ENCODE measurements around the gene ZNF124. TPM values are rescaled to one million over a fixed set of nuclear protein-coding genes. Genes with fewer than 3 reads are reported as not detected.

The ZNF124 gene
- total RNA-seq, 2 experiments from 2014 or later, result 18.3 to 20.0 TPM

DNA sequence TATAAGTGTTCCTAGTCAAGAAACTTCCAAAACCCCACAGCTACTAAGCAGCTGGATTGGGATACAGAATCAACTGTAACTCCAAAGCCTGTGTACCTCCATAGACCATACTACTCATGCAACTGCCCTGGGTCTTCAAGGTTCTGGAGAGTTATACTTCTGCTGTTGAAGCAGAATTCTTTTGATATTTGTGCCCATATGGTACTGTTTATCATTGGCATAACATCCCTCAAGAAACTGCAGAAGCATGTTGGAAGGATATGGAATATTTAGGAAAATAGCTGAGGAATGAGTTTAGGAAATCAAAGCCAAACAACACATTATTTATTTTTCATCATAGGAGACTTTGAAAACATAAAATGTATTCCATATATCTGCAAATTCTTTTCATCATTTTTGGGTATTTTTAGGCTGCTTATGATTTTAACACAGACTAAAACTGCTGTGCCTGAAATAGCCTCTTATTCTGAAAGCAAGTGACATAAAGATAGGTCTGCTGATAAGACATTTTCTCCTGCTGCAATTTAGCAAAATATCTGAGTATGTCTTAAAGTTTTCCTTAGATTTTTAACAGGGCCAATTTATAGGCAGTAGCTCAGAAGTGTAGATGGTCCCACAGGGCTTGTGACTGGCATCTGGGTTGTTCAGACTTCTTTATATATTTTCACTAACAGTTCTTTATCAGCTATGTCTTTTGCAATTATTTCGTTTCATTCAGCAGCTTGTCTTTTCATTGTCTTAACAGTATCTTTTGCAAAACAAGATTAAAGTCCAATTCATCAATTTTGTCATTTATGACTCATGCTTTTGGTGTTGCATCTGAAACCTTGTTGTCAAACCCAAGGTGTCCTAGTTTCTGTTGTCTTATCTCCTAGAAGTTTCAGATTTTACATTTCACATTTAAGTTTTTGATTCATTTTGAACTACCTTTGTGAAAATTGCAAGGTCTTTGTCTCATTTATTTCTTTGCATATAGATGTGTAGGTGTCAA lies 41.1 kb upstream of the ZNF124 start:
- POLR2A ChIA-PET, result no interaction called here
- DNase-seq (no peak), ATAC-seq (ENCODE audit: poor library complexity) (no peak)
- Histone ChIP-seq H3K4me1 (ENCODE audit: insufficient read depth, low read length) (peaks cover 29% of the 10 kb centered on the region), H3K9me3 (ENCODE audit: control insufficient read depth in 1 of 2, insufficient read depth in 1 of 2, low read length in 2 of 2) (no peaks in the 10 kb centered on the region), H3K27me3 (ENCODE audit: control insufficient read depth in 1 of 2, insufficient read depth in 2 of 2, low read length in 2 of 2) (no peaks in the 10 kb centered on the region), H3K4me3 (ENCODE audit: low read length) (no peak overlapping the region), H3K36me3 (ENCODE audit: insufficient read depth, low read length) (peaks cover 2% of the 10 kb centered on the region), H3K27ac (ENCODE audit: low read depth in 1 of 2, low read length in 2 of 2) (no peak overlapping the region)
- Mint-ChIP-seq H3K27me3 (no peaks in the 10 kb centered on the region), H3K4me1 (ENCODE audit: low read depth) (peaks cover 57% of the 10 kb centered on the region), H3K9me3 (no peaks in the 10 kb centered on the region), H3K27ac (peak overlapping the region; percentile 79), H3K4me3 (peak overlapping the region; percentile 35), H3K36me3 (ENCODE audit: low read depth) (peaks cover 25% of the 10 kb centered on the region)
- CTCF ChIA-PET, result no interaction called here
- intact Hi-C loops (cut with DNase I, micrococcal nuclease), result loop anchor here (5.0 to 10.0 kb wide), 5 partner anchors 36 to 281 kb away; partner anchors contain the start of genes ZNF669 (in 2 of the 2), AHCTF1 (in 1 of the 2) and ZNF496 (in 1 of the 2)
- TF ChIP-seq, protein P1, sequence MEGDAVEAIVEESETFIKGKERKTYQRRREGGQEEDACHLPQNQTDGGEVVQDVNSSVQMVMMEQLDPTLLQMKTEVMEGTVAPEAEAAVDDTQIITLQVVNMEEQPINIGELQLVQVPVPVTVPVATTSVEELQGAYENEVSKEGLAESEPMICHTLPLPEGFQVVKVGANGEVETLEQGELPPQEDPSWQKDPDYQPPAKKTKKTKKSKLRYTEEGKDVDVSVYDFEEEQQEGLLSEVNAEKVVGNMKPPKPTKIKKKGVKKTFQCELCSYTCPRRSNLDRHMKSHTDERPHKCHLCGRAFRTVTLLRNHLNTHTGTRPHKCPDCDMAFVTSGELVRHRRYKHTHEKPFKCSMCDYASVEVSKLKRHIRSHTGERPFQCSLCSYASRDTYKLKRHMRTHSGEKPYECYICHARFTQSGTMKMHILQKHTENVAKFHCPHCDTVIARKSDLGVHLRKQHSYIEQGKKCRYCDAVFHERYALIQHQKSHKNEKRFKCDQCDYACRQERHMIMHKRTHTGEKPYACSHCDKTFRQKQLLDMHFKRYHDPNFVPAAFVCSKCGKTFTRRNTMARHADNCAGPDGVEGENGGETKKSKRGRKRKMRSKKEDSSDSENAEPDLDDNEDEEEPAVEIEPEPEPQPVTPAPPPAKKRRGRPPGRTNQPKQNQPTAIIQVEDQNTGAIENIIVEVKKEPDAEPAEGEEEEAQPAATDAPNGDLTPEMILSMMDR (IDR thresholded peaks at IDR 0.05), result no peak

DNA sequence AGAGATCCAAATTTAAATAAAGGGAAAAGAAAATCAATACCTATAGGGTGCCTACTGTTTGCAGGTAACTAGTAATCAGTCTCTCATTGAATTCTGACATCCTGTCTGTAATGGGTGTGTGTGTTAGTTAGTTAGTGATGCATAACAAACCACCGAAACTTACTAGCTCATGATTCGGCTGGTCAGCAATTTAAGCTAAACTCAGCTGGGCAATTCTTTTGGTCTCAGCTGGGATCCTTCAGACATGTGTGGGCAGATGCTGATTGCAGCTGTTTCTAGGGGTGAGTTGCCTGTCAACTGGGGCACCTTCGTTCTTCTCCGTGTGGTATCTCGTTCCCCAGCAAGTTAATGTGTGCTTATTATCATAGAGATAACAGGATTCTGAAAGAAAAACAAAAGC lies 40.2 kb upstream of the ZNF124 start:
- H3K36me3 ChIP-seq (ENCODE audit: insufficient read depth, low read length), result peaks cover 6% of the 10 kb centered on the region
- H3K4me1 Mint-ChIP-seq (ENCODE audit: low read depth), result peaks cover 66% of the 10 kb centered on the region
- H3K4me3 Mint-ChIP-seq, result peak overlapping the region; percentile 30
- H3K4me3 ChIP-seq (ENCODE audit: low read length), result peak overlapping the region; percentile 3
- no peaks in the 10 kb centered on the region for H3K9me3 ChIP-seq (ENCODE audit: control insufficient read depth in 1 of 2, insufficient read depth in 1 of 2, low read length in 2 of 2)
- no peaks in the 10 kb centered on the region for H3K27me3 ChIP-seq (ENCODE audit: control insufficient read depth in 1 of 2, insufficient read depth in 2 of 2, low read length in 2 of 2)
- no peak for DNase-seq
- H3K27me3 Mint-ChIP-seq, result no peaks in the 10 kb centered on the region
- TF ChIP-seq, protein P1 (IDR thresholded peaks at IDR 0.05), result no peak
- ChIA-PET POLR2A (no interaction called here), CTCF (no interaction called here)
- no peaks in the 10 kb centered on the region for H3K9me3 Mint-ChIP-seq
- H3K36me3 Mint-ChIP-seq (ENCODE audit: low read depth), result peaks cover 34% of the 10 kb centered on the region
- intact Hi-C loops (cut with DNase I, micrococcal nuclease), result loop anchor here (5.0 to 10.0 kb wide), 5 partner anchors 35 to 280 kb away; partner anchors contain the start of genes ZNF669 (in 2 of the 2), AHCTF1 (in 1 of the 2) and ZNF496 (in 1 of the 2)
- H3K27ac Mint-ChIP-seq, result peak overlapping the region; percentile 79
- H3K4me1 ChIP-seq (ENCODE audit: insufficient read depth, low read length), result peaks cover 30% of the 10 kb centered on the region
- no peak overlapping the region for H3K27ac ChIP-seq (ENCODE audit: low read depth in 1 of 2, low read length in 2 of 2)
- no peak for ATAC-seq (ENCODE audit: poor library complexity)

DNA sequence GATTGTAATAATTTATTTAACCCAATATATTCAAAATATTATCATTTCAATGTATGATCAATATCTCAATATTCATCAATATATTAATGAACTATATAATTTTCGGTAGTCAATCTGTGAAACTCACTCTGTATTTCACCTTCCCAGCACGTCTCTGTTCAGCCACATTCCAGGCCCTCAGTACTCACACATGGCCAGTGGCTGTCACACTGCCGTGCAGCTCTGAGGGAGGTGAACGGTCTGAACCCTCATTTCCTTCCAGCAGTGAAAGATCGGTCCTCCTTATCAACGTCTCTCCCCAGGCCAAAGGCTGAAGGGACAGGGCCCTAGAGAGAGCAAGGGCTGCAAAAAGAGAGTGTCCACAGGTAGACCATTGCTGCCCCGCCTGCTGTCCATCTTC lies 39.5 kb upstream of the ZNF124 start:
- H3K27ac ChIP-seq (ENCODE audit: low read depth in 1 of 2, low read length in 2 of 2), result peak overlapping the region in 1 of 2 donors; percentile 23
- ChIA-PET POLR2A (interaction anchor here (1.6 kb wide), 1 partner anchor 13 kb away, joined by 5 read pairs; no protein-coding TSS in a partner anchor), CTCF (interaction anchor here (0.6 kb wide), 1 partner anchor 18 kb away, joined by 3 read pairs; no protein-coding TSS in a partner anchor)
- TF ChIP-seq, protein P1 (IDR thresholded peaks at IDR 0.05), result no peak
- intact Hi-C loops (cut with DNase I, micrococcal nuclease), result loop anchor here (2.0 to 10.0 kb wide), 6 partner anchors 34 to 279 kb away; partner anchors contain the start of genes ZNF669 (in 2 of the 2), AHCTF1 (in 1 of the 2) and ZNF496 (in 1 of the 2)
- peaks cover 6% of the 10 kb centered on the region for H3K36me3 ChIP-seq (ENCODE audit: insufficient read depth, low read length)
- peaks cover 32% of the 10 kb centered on the region for H3K4me1 ChIP-seq (ENCODE audit: insufficient read depth, low read length)
- H3K4me3 ChIP-seq (ENCODE audit: low read length), result peak overlapping the region; percentile 79
- peak overlapping the region; percentile 79 for H3K27ac Mint-ChIP-seq
- H3K36me3 Mint-ChIP-seq (ENCODE audit: low read depth), result peaks cover 37% of the 10 kb centered on the region
- H3K9me3 Mint-ChIP-seq, result no peaks in the 10 kb centered on the region
- H3K27me3 ChIP-seq (ENCODE audit: control insufficient read depth in 1 of 2, insufficient read depth in 2 of 2, low read length in 2 of 2), result no peaks in the 10 kb centered on the region
- no peaks in the 10 kb centered on the region for H3K9me3 ChIP-seq (ENCODE audit: control insufficient read depth in 1 of 2, insufficient read depth in 1 of 2, low read length in 2 of 2)
- no peaks in the 10 kb centered on the region for H3K27me3 Mint-ChIP-seq
- peak overlapping the region; percentile 30 for H3K4me3 Mint-ChIP-seq
- DNase-seq (no peak), ATAC-seq (ENCODE audit: poor library complexity) (no peak)
- H3K4me1 Mint-ChIP-seq (ENCODE audit: low read depth), result peaks cover 68% of the 10 kb centered on the region
